ENCODE measurements around the gene SYNJ2. TPM values are rescaled to one million over a fixed set of nuclear protein-coding genes. Genes with fewer than 3 reads are reported as not detected.

SYNJ2 gene
- total RNA-seq, 1 experiment from 2014 or later, result 45.0 TPM

- H3K9me3 Mint-ChIP-seq (ENCODE audit: unreplicated experiment), result no peaks in the 10 kb centered on the region
- H3K4me3 ChIP-seq (ENCODE audit: low read depth, low read length), result no peak overlapping the region
- ChIA-PET CTCF (interaction anchor here (0.7 kb wide), 1 partner anchor 30 kb away, joined by 3 read pairs; no protein-coding TSS in a partner anchor), POLR2A (no interaction called here)
- TF ChIP-seq, protein P1, sequence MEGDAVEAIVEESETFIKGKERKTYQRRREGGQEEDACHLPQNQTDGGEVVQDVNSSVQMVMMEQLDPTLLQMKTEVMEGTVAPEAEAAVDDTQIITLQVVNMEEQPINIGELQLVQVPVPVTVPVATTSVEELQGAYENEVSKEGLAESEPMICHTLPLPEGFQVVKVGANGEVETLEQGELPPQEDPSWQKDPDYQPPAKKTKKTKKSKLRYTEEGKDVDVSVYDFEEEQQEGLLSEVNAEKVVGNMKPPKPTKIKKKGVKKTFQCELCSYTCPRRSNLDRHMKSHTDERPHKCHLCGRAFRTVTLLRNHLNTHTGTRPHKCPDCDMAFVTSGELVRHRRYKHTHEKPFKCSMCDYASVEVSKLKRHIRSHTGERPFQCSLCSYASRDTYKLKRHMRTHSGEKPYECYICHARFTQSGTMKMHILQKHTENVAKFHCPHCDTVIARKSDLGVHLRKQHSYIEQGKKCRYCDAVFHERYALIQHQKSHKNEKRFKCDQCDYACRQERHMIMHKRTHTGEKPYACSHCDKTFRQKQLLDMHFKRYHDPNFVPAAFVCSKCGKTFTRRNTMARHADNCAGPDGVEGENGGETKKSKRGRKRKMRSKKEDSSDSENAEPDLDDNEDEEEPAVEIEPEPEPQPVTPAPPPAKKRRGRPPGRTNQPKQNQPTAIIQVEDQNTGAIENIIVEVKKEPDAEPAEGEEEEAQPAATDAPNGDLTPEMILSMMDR (IDR thresholded peaks at IDR 0.05; ENCODE audit: insufficient read depth in 1 of 2, low read depth in 1 of 2, low read length in 1 of 2, severe bottlenecking in 1 of 2, unreplicated experiment in 1 of 2), result no peak
- no peaks in the 10 kb centered on the region for H3K9me3 ChIP-seq
- intact Hi-C loops (cut with micrococcal nuclease; ENCODE audit: unreplicated experiment), result loop anchor here (2.0 kb wide), 1 partner anchor 39 kb away; no protein-coding TSS in a partner anchor
- H3K27ac Mint-ChIP-seq (ENCODE audit: unreplicated experiment), result peak overlapping the region; percentile 92
- H3K4me1 ChIP-seq, result peaks cover 70% of the 10 kb centered on the region
- H3K27me3 Mint-ChIP-seq (ENCODE audit: insufficient read depth, unreplicated experiment), result no peaks in the 10 kb centered on the region
- peak overlapping the region; percentile 67 for H3K4me3 Mint-ChIP-seq (ENCODE audit: unreplicated experiment)
- no TSS peak for BruUV-seq (replicated peaks)
- no peak for DNase-seq
- H3K27me3 ChIP-seq (replicated peaks; ENCODE audit: control insufficient read depth, insufficient read depth, low read length), result no peaks in the 10 kb centered on the region
- peaks cover 55% of the 10 kb centered on the region for H3K36me3 Mint-ChIP-seq (ENCODE audit: insufficient read depth, unreplicated experiment)
- H3K36me3 ChIP-seq (ENCODE audit: control insufficient read depth, insufficient read depth, low read length), result 0 out of 2 replicates have a peak, but pooled peaks cover 1% of the 10 kb centered on the region
- H3K4me1 Mint-ChIP-seq (ENCODE audit: low read depth, unreplicated experiment), result peaks cover 55% of the 10 kb centered on the region
These were observed 60.1 kb downstream of the SYNJ2 start for GRCh38 chr6:158041788-158042187.

DNA sequence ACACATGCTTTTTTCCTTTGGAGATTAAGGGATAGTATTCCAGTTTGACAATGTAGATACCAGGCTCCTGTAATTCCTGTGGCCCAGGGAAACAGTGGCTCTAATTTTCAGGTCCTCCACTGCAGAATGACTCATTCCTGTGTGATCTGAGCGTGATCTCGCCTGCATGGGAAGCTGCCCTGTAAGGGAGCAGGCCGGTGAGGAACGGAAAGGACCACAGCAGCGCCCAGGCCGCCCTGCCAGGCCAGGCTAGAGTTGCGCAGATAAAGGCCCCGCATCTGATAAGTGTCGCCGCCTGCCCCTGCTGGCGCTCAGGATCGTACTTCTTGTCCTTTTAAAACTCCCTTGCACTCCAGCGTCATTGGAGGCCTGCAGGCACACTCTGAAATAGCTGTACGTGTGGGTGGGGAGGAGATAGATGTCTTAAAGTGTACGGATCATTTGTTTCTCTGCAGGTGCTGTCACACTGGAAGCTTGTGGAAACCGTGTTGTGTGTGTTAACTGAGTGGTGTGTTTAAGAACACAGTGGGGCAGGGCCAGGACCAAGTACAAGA is 60.7 kb downstream of the SYNJ2 start:
- no peaks in the 10 kb centered on the region for H3K27me3 Mint-ChIP-seq (ENCODE audit: insufficient read depth, unreplicated experiment)
- no peaks in the 10 kb centered on the region for H3K9me3 Mint-ChIP-seq (ENCODE audit: unreplicated experiment)
- H3K4me3 ChIP-seq (ENCODE audit: low read depth, low read length), result no peak overlapping the region
- H3K27me3 ChIP-seq (replicated peaks; ENCODE audit: control insufficient read depth, insufficient read depth, low read length), result no peaks in the 10 kb centered on the region
- BruUV-seq (replicated peaks), result no TSS peak
- DNase-seq, result no peak
- intact Hi-C loops (cut with micrococcal nuclease; ENCODE audit: unreplicated experiment), result no loop called here
- H3K4me3 Mint-ChIP-seq (ENCODE audit: unreplicated experiment), result no peak overlapping the region
- TF ChIP-seq, protein P1 (IDR thresholded peaks at IDR 0.05; ENCODE audit: insufficient read depth in 1 of 2, low read depth in 1 of 2, low read length in 1 of 2, severe bottlenecking in 1 of 2, unreplicated experiment in 1 of 2), result no peak
- POLR2A ChIA-PET, result no interaction called here
- no peaks in the 10 kb centered on the region for H3K9me3 ChIP-seq
- CTCF ChIA-PET, result interaction anchor here (0.7 to 0.8 kb wide), 2 partner anchors 29 to 30 kb away, joined by 3 read pairs; no protein-coding TSS in a partner anchor
- peaks cover 55% of the 10 kb centered on the region for H3K4me1 Mint-ChIP-seq (ENCODE audit: low read depth, unreplicated experiment)
- peaks cover 55% of the 10 kb centered on the region for H3K36me3 Mint-ChIP-seq (ENCODE audit: insufficient read depth, unreplicated experiment)
- H3K36me3 ChIP-seq (ENCODE audit: control insufficient read depth, insufficient read depth, low read length), result 0 out of 2 replicates have a peak, but pooled peaks cover 1% of the 10 kb centered on the region
- H3K4me1 ChIP-seq, result peaks cover 70% of the 10 kb centered on the region
- H3K27ac Mint-ChIP-seq (ENCODE audit: unreplicated experiment), result peak overlapping the region; percentile 82

GRCh38 chr6:158043008-158043407 is 61.3 kb downstream of the SYNJ2 start:
- peaks cover 55% of the 10 kb centered on the region for H3K4me1 Mint-ChIP-seq (ENCODE audit: low read depth, unreplicated experiment)
- intact Hi-C loops (cut with micrococcal nuclease; ENCODE audit: unreplicated experiment), result no loop called here
- ChIA-PET POLR2A (no interaction called here), CTCF (interaction anchor here (0.8 kb wide), 1 partner anchor 28 kb away, joined by 3 read pairs; no protein-coding TSS in a partner anchor)
- DNase-seq, result no peak
- Histone ChIP-seq H3K4me1 (peaks cover 72% of the 10 kb centered on the region), H3K4me3 (ENCODE audit: low read depth, low read length) (no peak overlapping the region), H3K36me3 (ENCODE audit: control insufficient read depth, insufficient read depth, low read length) (0 out of 2 replicates have a peak, but pooled peaks cover 1% of the 10 kb centered on the region), H3K9me3 (no peaks in the 10 kb centered on the region), H3K27me3 (replicated peaks; ENCODE audit: control insufficient read depth, insufficient read depth, low read length) (no peaks in the 10 kb centered on the region)
- peak overlapping the region; percentile 82 for H3K27ac Mint-ChIP-seq (ENCODE audit: unreplicated experiment)
- BruUV-seq (replicated peaks), result no TSS peak
- no peaks in the 10 kb centered on the region for H3K9me3 Mint-ChIP-seq (ENCODE audit: unreplicated experiment)
- no peak overlapping the region for H3K4me3 Mint-ChIP-seq (ENCODE audit: unreplicated experiment)
- TF ChIP-seq, protein P1 (IDR thresholded peaks at IDR 0.05; ENCODE audit: insufficient read depth in 1 of 2, low read depth in 1 of 2, low read length in 1 of 2, severe bottlenecking in 1 of 2, unreplicated experiment in 1 of 2), result no peak
- H3K36me3 Mint-ChIP-seq (ENCODE audit: insufficient read depth, unreplicated experiment), result peaks cover 55% of the 10 kb centered on the region
- H3K27me3 Mint-ChIP-seq (ENCODE audit: insufficient read depth, unreplicated experiment), result no peaks in the 10 kb centered on the region
